IMR-90 (cell line): Measurements from ENCODE around the gene CEP152.

Source experiments
- POLR2A ChIP-seq: IDR thresholded peaks from 2 replicates; pipeline ENCODE4 v1.6.1; 2012; ENCODE audit warnings: mild to moderate bottlenecking, low read depth, low read length
- TF ChIP-seq, protein P1 (sequence below): conservative IDR thresholded peaks from 2 replicates; pipeline ENCODE4 v1.5.1; 2012; ENCODE audit warnings: mild to moderate bottlenecking, low read depth, low read length, improper control_type of control experiment

GRCh38 chr15:48720646-48721045 is 90.2 kb downstream of the CEP152 start:
- TF ChIP-seq, protein P1, sequence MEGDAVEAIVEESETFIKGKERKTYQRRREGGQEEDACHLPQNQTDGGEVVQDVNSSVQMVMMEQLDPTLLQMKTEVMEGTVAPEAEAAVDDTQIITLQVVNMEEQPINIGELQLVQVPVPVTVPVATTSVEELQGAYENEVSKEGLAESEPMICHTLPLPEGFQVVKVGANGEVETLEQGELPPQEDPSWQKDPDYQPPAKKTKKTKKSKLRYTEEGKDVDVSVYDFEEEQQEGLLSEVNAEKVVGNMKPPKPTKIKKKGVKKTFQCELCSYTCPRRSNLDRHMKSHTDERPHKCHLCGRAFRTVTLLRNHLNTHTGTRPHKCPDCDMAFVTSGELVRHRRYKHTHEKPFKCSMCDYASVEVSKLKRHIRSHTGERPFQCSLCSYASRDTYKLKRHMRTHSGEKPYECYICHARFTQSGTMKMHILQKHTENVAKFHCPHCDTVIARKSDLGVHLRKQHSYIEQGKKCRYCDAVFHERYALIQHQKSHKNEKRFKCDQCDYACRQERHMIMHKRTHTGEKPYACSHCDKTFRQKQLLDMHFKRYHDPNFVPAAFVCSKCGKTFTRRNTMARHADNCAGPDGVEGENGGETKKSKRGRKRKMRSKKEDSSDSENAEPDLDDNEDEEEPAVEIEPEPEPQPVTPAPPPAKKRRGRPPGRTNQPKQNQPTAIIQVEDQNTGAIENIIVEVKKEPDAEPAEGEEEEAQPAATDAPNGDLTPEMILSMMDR, result no peak
- TF ChIP-seq POLR2A, result no peak
